HG02642 (cell line): ENCODE data around the gene METTL9.
A peak's percentile ranks its signal among the peaks of the same experiment; 100 is the strongest.
"Not testable (repeated sequence)": the region's sequence is repeated elsewhere in the genome, so short reads cannot be mapped to it uniquely, and the experiment has no call there.

Source experiments
- ATAC-seq: cut with Tn5 transposase; IDR thresholded peaks from one replicate; pipeline ENCODE4 v1.9.1; 2021; ENCODE audit warnings: mild to moderate bottlenecking; ENCODE audit not compliant: unreplicated experiment, poor library complexity

METTL9 gene

DNA sequence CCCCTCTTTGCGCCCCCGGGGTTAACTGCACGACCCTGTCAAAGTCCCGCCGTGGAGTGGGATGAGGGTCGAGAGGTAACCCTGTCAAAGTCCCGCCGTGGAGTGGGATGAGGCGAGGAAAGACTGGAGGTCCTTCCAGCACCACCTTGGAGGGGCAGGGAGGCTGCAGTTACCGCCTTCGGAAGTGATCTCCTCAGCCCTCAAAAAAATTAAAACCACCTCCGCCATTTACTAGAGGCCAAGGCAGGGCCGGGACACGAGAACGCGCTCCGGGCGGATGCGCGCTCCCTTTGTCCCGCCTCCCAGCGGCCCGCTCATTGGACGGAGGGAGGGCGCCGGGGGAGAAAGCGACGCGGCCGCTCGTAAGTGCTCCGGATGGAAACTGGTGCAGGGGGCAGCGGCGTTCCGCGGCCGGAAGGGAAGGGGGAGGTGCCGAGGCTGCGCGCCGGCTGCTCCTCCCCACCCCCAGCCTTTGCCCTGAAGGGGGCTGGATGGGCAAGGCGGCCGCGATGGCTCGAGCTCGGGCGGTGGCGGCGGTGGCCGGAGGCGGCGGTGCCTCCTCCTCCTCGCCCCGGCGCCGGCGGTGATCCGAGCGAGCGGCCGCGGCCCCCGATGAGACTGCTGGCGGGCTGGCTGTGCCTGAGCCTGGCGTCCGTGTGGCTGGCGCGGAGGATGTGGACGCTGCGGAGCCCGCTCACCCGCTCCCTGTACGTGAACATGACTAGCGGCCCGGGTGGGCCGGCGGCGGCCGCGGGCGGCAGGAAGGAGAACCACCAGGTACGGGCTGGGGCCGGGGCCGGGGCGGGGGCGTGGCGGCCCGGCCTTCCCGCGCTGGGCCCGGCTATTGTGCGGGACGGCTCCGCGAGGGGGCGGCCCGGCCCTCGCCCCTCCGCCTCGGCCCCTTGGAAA, at the start of gene METTL9:
Gene METTL9 (plus strand): TSS at position 456 of the 909 bp plus-strand sequence. CDS start 157 bp downstream, at position 613.
- ATAC-seq, result peak; percentile 92

- not testable (repeated sequence) for ATAC-seq
These were observed 49.4 kb upstream of the METTL9 start for GRCh38 chr16:21549975-21550374.

GRCh38 chr16:21550435-21550834, 48.9 kb upstream of the METTL9 start:
- not testable (repeated sequence) for ATAC-seq

- not testable (repeated sequence) for ATAC-seq
These were observed 48.3 kb upstream of the METTL9 start for GRCh38 chr16:21551076-21551475.

GRCh38 chr16:21551600-21551999, 47.8 kb upstream of the METTL9 start:
- ATAC-seq, result not testable (repeated sequence)

DNA sequence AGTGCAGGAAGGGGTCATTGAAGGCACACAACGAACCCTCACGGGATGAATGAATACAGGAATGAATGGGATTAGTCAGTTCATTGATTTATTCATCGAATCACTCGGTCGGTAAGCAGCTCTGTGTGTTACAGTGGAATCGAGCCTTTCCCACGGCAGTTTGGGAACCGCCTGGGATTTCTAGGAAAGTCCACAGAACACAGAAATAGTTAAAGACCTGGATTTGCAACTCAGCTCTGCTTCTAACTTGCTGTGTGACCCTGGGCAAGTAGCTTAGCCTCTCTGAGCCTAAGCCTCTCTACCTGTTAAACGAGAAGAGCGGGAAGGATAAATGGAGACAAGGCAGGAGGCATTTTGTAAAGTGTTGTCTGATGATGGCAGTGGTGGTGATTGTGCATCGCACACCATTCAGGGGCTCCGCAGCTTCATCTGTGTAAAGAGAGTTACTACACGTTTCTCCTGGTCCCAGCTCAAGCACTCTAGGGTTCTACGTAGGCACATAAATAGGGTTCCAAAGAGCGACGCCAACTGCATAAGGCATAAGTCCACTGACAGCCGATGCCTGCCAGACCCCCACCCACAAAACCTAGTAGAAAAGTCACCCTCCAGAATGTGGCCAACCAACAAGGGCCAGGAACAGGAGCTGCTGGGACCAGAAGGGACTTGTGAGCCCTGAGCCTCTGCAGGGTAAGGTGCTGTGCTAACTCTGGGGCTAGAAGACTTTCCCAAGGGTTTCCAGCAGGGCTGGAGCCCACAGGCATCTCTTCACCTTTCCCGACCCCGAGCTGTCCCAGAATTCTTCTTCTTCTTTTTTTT, 45.7 kb upstream of the METTL9 start:
- not testable (repeated sequence) for ATAC-seq

DNA sequence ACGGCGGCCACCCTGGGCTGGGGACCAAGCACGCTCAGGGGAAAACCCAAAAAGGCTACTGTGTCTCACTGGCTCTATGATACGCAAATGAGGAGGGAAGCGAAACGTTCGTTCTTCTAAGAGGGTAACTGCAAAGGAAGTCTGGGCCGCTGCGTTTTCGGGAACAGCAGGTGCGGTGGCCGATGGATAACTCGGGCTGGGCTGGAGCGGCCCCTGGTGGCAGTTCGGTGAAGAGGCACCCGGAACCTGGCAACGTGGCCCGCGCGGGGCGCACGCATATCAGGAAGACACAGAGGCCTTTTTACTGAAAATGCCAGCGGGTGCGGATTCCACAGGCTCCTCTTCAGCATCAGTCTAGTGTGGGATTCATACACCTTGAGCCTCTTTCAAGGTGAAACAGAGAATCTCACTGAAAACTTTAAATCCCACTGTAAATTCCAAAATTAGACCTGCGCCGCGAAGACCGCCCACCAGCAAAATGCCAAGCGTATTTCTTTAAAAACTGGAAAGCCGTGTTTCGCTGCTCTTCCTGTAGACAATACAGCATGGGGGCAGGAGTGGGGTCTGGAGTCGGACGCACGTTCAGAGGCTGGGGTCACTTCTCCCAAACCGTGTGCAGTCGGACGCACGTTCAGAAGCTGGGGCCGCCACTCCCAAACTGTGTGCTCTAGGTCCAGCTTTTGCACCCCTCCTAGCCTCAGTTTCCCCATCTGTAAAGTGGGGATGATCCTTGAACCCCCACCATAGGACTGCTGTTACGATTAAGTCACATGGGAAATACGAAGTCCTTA, 44.4 kb upstream of the METTL9 start:
- peak; percentile 94 for ATAC-seq

GRCh38 chr16:21555621-21556020, 43.8 kb upstream of the METTL9 start:
- ATAC-seq, result not testable (repeated sequence)

DNA sequence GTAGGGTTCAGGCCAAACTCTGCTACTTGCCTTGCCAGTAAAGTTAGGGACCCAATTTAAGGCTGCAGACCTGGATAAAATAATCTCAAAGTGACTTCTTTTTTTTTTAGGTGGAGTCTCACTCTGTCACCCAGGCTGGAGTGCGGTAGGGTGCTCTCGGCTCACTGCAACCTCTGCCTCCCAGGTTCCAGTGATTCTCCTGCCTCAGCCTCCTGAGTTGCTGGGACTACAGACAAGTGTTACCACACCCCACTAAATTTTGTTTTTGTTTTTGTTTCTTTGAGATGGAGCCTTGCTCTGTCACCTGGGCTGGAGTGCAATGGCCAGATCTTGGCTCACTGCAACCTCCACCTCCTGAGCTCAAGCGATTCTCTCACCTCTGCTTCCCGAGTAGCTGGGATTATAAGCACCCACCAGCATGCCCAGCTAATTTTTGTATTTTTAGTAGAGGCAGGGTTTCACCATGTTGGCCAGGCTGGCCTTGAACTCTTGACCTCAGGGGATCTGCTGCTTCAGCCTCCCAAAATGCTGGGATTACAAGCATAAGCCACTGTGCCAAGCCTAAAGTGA, 43.3 kb upstream of the METTL9 start:
- ATAC-seq, result not testable (repeated sequence)

GRCh38 chr16:21556651-21557241, 42.6 kb upstream of the METTL9 start:
- ATAC-seq, result not testable (repeated sequence)

DNA sequence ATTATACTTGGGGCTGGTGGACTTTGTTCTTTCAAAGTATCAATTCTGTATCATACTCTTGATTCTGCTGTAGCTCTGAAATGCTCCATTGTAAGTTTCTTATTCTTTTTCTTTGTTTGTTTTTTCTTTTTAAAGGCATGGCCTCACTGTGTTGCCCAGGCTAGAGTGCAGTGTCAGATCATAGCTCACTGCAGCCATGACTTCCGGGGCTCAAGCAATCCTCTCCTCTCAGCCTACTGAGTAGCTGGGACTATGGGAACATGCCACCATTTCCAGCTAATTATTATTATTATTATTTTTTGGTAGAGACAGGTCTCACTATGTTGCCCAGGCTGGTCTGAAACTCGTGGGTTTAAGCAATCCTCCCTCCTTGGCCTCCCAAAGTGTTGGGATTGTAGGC, 38.9 kb upstream of the METTL9 start:
- no peak for ATAC-seq

- ATAC-seq, result no peak
These were observed 35.7 kb upstream of the METTL9 start for GRCh38 chr16:21563676-21564075.

DNA sequence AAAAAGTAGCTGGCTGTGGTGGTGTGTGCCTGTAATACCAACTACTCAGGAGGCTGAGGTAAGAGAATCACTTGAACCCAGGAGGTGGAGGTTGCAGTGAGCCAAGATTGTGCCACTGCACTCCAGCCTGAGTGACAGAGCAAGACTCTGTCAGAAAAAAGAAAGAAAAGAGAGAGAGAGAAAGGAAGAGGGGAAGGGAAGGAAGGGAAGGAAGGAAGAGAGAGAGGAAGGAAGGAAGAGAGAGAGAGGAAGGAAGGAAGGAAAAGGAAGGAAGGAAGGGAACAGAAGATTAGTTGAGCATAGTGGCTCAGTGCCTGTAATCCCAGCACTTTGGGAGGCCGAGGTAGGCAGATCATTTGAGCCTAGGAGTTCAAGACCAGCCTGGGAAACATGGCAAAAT, 35.0 kb upstream of the METTL9 start:
- ATAC-seq, result not testable (repeated sequence)

DNA sequence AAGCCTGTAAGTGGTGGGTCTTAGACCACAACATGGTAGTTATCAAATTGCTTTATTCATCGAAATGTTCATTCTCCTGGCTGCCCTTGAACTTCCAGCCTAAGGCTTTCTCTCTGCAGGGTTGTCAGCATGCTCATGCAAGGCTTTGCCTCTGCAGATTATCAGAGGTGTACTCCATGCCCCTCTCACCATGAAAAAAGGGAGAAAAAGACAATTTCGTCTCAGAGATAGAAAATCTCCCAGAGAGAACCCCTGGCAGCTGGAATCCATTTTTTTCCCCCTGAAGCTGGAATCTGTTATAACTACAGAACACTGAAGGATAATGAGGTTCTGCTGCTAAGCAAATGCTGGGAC, 33.9 kb upstream of the METTL9 start:
- ATAC-seq, result no peak

- no peak for ATAC-seq
These were observed 33.3 kb upstream of the METTL9 start for GRCh38 chr16:21565861-21566669.

GRCh38 chr16:21566891-21567414, 32.4 kb upstream of the METTL9 start:
- ATAC-seq, result no peak

DNA sequence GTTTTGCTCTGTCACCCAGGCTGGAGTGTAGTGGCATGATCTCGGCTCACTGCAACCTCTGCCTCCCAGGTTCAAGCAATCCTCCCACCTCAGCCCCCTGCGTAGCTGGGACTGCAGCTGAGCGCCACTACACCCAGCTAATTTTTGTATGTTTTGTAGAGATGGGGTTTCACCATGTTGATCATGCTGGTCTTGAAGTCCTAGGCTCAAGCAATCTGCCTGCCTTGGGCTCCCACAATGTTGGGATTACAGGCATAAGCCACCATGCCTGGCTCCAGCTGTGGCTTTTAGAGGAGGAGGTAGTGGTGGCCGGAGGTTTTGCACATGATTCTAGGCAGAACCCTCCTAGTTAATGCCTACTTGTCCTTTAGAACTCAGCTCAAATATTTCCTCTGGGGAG, 31.9 kb upstream of the METTL9 start:
- ATAC-seq, result not testable (repeated sequence)

DNA sequence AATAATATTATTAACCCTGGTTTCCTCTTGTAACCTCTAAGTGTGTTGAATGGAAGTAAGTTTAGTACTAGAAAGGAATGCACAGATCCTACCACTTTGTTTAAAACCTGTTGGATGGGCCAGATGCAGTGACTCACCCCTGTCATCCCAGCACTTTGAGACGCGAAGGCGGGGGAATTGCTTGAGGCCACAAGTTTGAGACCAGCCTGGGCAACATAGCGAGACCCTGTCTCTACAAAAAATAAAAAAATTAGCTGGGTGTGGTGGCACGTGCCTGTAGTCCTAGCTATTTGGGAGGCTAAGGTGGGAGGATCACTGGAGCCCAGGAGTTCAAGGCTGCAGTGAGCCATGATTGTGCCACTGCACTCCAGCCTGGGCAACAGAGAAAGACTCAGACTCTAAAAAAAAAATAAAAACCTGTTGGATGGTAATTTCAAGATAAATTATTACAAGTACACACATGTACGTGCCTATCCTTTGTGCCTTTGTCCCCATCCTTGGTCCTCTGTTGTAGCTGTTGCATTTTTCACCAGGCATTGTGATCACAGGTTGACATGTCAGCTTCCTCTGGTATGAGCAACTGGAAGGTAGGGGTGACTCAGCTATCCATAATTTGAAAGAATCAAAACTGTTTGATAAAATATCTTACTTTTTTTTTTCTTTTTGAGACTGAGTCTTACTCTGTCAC, 30.7 kb upstream of the METTL9 start:
- ATAC-seq, result no peak
